Measurements from ENCODE around the gene KARS1.
"Not testable (repeated sequence)": the region's sequence is repeated elsewhere in the genome, so short reads cannot be mapped to it uniquely, and the experiment has no call there.

The KARS1 gene

GRCh38 chr16:75624921-75625334 is 22.5 kb downstream of the KARS1 start:
- no peak for DNase-seq (ENCODE audit: low spot score)

DNA sequence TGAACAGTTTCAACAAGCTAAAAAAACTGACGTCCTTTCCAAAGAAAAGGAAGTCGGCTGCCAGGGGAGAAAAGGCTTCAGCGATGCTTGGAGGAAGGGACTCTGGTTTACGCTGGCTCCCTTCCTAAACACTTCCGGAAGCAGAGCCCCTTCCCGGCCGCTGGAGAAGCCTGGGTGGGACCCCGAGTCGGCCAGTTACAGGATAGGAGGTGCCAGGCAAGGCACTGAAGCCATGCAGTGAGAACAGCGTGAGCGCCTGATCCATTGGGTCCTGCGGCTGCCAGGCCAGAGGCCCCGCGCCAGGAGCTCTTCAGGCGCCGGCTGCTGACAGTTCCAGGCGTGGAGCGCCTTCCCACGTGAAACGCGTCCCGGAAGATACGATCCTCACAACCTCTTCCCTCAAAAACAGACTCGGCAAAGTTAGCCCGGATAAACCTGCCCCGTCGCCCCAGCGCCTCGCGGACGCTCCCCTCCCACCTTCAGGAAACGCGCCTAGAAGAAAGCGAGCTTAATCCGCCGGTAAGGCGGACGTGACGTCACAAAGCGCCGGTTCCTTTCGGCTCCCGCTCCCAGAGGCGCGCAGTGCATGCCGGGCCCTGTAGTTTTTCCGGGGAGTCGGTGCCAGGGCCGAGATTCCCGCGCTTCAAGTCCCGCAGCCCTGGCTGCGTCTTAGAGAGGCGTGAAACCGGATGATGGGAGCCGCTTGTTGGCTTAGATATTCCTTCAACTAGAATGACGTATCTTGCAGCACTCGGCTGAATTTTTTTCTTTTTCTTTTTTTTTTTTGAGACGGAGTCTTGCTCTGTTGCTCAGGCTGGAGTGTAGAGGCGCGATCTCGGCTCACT is 24.5 kb downstream of the KARS1 start, which contains the start of gene ADAT1:
ADAT1 (minus strand) TSS at position 521 of the 845 bp plus-strand sequence. CDS start 2,482 bp downstream, outside the sequence.
- DNase-seq (ENCODE audit: low spot score): peak; percentile 97

- DNase-seq (ENCODE audit: low spot score): peak; percentile 49
These were observed 26.3 kb downstream of the KARS1 start for GRCh38 chr16:75621170-75621477.

GRCh38 chr16:75620326-75621169 is 26.9 kb downstream of the KARS1 start:
- DNase-seq (ENCODE audit: low spot score): no peak

DNA sequence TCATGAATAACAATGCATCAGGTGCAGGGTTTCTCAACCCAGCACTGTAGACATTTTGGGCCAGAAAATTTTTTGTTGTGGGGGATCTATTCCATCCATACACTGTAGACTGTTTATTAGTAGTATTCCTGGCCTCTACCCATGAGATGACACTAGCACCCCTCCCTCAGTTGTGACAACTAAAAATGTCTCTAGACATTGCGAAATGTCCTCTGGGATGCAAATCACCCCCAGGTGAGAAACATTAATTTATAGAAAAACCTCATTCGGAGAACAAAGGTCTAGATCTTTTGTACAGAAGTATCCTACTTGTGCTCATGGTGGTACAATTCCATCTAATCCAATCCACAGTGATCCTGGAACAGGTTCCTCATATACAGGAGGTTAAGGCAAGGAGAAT is 28.7 kb downstream of the KARS1 start:
- DNase-seq (ENCODE audit: low spot score): no peak

- DNase-seq (ENCODE audit: low spot score): no peak
These were observed 30.3 kb downstream of the KARS1 start for GRCh38 chr16:75617121-75617520.

- DNase-seq (ENCODE audit: low spot score): no peak
These were observed 30.9 kb downstream of the KARS1 start for GRCh38 chr16:75616521-75617010.

- DNase-seq (ENCODE audit: low spot score): no peak
These were observed 31.8 kb downstream of the KARS1 start for GRCh38 chr16:75615619-75616018.

DNA sequence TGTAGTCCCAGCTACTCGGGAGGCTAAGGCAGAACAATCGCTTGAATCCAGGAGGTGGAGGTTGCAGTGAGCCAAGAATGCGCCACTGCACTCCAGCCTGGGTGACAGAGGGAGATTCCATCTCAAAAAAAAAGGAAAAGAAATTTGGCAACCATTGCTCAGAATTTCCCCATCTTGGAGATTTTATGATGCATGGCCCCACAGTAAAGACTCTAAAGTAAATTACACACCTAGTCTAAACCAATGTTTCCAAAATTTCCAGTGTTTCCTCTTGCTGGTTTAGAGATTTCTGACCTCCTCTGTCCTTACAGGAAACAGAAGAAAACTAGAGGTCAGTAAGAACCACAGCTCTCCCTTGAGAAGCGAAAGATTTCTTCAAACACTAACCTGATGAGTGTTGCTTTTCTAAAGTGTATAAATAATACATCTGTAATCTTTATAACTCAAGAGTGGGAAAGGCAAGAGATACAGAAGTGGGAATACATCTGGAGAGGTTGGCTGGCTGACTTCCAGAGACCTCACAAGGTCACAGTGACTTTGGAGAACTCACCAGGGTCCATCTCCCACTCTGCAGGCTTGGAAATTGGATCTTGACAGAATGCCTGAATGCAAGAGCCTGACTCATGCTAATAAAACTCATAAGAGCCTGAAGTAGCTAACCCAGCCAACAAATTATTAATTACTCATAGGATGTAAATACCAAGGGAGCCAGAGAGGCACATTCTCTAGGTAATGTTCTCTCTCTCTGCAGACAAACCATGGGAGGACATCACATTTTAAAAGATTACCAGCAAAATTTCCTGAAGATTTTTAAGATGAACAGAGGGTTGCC is 33.2 kb downstream of the KARS1 start:
- no peak for DNase-seq (ENCODE audit: low spot score)

DNA sequence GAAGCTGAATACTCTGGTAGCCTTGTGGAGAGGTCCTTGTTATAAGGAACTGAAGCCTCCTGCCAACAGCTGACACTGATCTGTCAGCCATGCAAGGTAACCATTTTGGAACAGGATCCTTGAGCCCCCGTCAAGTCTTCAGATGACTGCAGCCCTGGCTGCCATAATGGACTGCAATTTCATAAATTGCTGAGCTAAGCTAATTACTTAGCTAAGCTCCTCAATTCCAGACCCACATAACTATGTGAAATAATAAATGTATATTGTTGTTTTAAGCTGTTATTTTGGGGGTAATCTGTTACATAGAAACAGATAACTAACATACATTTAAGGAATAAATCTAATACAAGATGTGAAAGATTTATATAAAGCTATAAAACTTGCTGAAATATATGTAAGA is 41.0 kb downstream of the KARS1 start:
- no peak for DNase-seq (ENCODE audit: low spot score)

DNA sequence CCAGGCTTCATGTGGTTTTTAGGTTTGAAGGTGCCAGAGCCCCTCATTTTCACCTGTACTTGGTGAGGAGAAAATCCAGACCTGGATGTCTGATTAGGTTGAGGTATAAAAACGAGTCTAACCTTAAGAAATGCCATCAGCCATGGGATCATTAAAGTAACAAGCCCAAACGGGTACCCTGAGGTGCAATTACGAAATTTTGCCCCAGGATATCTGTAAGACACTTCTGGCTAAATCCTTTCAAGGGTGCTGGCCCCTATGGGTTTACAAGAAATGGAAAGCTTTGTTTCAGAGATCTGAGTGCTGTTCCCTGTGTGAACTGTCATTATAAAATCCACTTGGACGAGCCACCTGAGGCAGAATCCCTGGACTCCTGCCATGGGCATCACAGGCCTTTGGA is 44.2 kb downstream of the KARS1 start:
- DNase-seq (ENCODE audit: low spot score): no peak

GRCh38 chr16:75599452-75600277 is 47.8 kb downstream of the KARS1 start:
- DNase-seq (ENCODE audit: low spot score): peak; percentile 18

DNA sequence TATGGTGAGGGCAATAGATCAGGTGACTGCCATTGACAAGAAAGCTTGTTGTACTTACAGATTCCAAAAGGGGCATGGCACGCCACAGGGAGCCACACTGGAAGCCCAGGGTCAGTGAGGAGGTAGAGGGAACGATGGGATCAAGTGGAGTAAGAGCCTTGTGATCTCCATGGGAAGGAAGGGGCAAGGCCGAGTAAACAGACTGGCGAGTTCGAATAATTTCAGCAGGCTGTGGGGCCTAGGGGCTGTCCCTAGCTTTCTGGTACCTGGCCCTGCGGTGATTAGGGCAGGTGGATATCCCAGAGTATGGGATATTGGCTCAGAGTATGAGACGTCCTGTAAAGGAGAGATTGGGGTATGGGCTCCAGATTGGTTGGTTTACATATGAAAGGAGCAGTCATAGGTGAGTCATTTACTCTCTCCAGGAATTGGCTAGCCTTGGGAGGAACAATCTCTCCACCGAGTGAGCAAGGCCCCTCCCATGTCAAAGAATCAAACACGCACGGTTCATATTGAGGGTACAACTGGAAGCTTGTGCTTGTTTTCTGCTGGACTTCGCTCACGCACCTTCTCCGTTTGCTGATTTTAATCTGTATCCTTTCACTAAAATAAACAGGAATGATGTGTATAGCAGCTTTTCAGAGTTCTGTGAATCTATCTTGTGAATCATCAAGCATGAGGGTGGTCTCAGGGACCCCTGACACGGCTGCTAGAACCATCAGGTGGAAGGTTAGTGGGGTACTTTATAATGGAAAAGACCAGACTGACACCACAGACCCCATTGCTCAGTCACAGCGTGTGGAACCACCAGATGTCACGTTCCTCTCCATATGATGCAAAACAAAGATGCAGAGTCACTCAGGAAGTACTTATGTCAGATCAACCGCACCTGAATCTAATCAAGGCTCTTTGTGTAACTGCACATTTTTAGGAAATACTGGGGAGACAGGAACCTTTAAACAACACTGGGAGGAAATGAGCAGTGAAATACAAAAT is 53.3 kb downstream of the KARS1 start:
- peak; percentile 28 for DNase-seq (ENCODE audit: low spot score)

DNA sequence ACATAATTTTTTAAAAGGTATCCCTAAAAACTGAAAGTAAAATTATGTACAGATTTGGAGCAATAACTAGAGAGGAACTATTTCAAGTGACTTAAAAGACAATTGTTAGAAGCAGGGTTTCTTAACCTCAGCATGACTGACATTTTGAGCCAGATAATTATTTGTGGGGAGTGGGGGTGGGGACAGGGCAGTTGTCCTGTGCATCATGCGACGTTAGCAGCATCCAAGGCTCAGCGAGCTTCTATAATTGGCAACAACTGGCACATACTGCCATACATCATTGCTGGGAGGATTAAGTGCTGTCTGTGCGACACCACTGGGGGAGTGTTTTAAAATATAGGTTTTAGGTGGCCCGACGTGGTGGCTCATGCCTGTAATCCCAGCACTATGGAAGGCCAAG is 54.2 kb downstream of the KARS1 start:
- no peak for DNase-seq (ENCODE audit: low spot score)

GRCh38 chr16:75591927-75592326 is 55.5 kb downstream of the KARS1 start:
- DNase-seq (ENCODE audit: low spot score): not testable (repeated sequence)

DNA sequence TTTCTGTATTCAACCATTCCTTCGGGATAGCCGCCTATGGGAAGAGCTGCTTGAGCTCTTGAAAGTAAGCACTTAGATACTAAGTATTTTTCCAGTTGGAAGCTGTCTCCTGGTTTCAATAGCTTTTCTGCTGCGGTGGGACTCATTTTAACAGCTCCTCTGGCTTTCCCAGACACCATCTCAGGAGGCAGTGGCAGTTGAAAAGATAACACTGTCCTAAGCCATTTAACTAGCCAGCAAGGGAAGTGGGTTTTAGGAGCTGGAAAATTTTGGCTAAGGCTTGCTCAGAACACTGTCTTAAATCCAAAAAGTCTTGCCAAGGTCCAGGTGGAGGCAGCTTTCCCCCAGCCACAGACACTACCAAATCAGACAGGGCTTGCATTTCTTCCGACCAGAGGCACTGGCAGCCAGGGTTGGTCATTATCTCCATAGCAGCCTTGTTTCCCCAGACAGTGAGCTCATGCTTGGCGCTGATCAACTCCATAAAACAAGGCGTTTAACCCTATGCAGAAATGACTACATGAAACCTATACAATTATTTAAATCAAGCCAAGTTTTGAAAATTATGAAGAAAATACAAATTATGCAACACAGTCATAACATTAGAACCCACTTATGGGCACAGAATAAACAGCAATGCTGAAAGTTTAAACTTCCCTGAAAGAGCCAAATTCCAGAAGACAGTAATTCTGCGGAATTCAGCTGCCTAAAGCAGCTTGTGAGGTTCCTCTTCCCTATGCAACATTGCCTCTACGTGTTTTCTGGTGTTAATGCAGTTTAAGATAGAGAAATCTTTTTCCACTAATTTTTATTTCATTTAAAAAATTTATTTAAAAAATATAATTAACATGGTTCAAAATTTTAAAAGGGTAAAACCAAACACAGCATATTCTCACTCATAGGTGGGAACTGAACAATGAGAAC is 56.3 kb downstream of the KARS1 start:
- DNase-seq (ENCODE audit: low spot score): peak; percentile 86

- no peak for DNase-seq (ENCODE audit: low spot score)
These were observed 58.2 kb downstream of the KARS1 start for GRCh38 chr16:75589306-75589705.

DNA sequence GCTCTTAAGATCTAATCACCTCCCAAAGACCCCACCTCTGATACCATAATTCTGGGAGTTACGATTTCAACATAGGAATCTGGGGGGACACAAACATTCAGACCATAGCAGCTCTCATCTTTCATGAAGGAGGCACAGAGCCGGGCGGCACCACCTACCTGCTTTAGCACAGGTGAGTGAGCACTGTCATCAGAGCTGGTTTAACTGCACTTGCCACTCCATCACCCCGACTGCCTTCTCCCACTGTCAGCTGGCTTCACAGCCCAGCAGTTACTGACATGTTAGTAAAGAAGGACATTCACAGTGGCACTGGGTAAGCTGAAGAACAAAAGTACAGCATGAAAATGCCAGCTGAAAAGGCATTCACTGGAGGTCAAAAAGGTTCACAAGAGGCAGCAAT is 58.7 kb downstream of the KARS1 start:
- DNase-seq (ENCODE audit: low spot score): no peak

- DNase-seq (ENCODE audit: low spot score): no peak
These were observed 63.4 kb downstream of the KARS1 start for GRCh38 chr16:75584108-75584507.
